ENCODE results near the gene GPN2. TPM values are rescaled to one million over a fixed set of nuclear protein-coding genes. Genes with fewer than 3 reads are reported as not detected.

Gene GPN2
- total and polyA plus RNA-seq, 3 donors from 2014 or later: 19.8 to 22.2 (median 22.2) TPM

DNA sequence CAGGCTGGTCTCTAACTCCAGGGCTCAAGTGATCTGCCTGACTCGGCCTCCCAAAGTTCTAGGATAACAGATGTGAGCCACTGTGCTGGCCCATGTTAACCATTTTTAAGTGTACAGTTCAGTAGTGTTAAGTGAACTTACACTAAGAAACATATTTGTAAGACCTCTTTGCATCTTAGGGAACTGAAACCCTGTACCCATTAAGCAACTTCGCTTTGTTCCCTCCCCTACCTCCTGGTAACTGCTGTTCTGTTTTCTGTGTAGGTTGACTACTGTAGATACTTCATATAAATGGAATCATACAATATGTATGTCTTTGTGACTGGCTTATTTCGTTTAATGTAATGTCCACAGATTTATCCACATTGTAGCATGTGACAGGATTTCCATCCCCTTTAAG lies 42.4 kb upstream of the GPN2 start:
- no peaks in the 10 kb centered on the region for H3K4me1 ChIP-seq
- 85 to 86% methylated on average over 3 of the region's 3 CpGs for WGBS, 2 donors
- H3K4me3 ChIP-seq: no peak overlapping the region
- no peak for TF ChIP-seq CTCF (IDR thresholded peaks at IDR 0.05)
- TF ChIP-seq POLR2A (IDR thresholded peaks at IDR 0.05): no peak
- no peak for DNase-seq
- intact Hi-C loops (cut with DNase I; ENCODE audit: low total_unique reads): no loop called here
- no peaks in the 10 kb centered on the region for H3K9me3 ChIP-seq
- H3K27me3 ChIP-seq: no peaks in the 10 kb centered on the region
- no peak overlapping the region for H3K27ac ChIP-seq
- H3K36me3 ChIP-seq (ENCODE audit: low read depth, missing control alignments): no peaks in the 10 kb centered on the region

DNA sequence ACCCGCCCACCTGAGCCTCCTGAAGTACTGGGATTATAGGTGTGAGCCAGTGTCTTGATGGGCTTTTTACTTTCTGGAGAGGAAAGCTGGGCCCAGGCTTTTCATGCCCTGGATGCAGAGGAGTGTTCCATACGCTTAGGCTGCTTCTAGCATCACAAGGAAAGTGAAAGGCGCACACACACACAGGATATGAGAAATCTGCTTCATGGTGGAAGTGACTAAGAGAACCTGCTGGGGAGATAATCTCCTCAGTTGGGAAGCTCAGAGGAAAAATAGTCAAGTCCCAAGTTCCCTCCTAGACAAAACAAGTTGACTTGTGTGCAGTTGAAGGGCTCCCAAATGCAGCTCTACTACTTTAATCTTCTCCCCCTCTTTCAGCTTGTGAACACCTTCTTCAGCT lies 33.6 kb upstream of the GPN2 start:
- TF ChIP-seq CTCF (IDR thresholded peaks at IDR 0.05) (no peak), POLR2A (IDR thresholded peaks at IDR 0.05) (no peak)
- WGBS, 2 donors: 93 to 100% methylated on average over 3 of the region's 3 CpGs
- Histone ChIP-seq H3K27me3 (no peaks in the 10 kb centered on the region), H3K36me3 (ENCODE audit: low read depth, missing control alignments) (no peaks in the 10 kb centered on the region), H3K9me3 (no peaks in the 10 kb centered on the region), H3K4me3 (no peak overlapping the region), H3K27ac (no peak overlapping the region), H3K4me1 (peaks cover 17% of the 10 kb centered on the region)
- no peak for DNase-seq
- intact Hi-C loops (cut with DNase I; ENCODE audit: low total_unique reads): no loop called here

DNA sequence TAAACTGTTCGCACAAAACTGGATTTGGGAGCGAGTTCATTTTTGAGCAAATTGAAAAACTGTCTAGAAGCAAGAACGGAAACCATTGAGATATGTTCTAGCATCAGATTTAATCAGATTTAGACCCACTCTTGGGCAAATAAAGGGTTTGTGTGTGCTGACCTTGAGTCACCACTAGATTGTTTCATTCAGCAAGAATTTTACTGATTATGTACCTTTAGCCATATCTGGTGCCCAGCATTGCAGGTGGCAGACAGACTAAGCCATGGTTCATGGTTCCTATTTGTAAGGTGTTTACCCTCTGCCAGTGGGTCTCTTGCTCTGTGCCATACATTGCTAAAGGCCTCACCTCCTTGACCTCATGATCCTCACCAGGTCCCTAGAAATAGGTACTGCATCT lies 32.8 kb upstream of the GPN2 start:
- Histone ChIP-seq H3K9me3 (no peaks in the 10 kb centered on the region), H3K27ac (no peak overlapping the region), H3K4me3 (no peak overlapping the region), H3K27me3 (no peaks in the 10 kb centered on the region), H3K36me3 (ENCODE audit: low read depth, missing control alignments) (no peaks in the 10 kb centered on the region), H3K4me1 (peaks cover 17% of the 10 kb centered on the region)
- DNase-seq: no peak
- 61 to 63% methylated on average over 3 of the region's 3 CpGs for WGBS, 2 donors
- intact Hi-C loops (cut with DNase I; ENCODE audit: low total_unique reads): no loop called here
- TF ChIP-seq POLR2A (IDR thresholded peaks at IDR 0.05) (no peak), CTCF (IDR thresholded peaks at IDR 0.05) (no peak)

GRCh38 chr1:26922431-26922729 lies 32.3 kb upstream of the GPN2 start:
- 12 to 16% methylated on average over 6 of the region's 6 CpGs for WGBS, 2 donors
- no peaks in the 10 kb centered on the region for H3K27me3 ChIP-seq
- no peaks in the 10 kb centered on the region for H3K36me3 ChIP-seq (ENCODE audit: low read depth, missing control alignments)
- H3K4me1 ChIP-seq: peaks cover 17% of the 10 kb centered on the region
- H3K4me3 ChIP-seq: peak overlapping the region; percentile 94 to 98
- intact Hi-C loops (cut with DNase I; ENCODE audit: low total_unique reads): no loop called here
- TF ChIP-seq CTCF (IDR thresholded peaks at IDR 0.05): no peak
- TF ChIP-seq POLR2A (IDR thresholded peaks at IDR 0.05): no peak
- peak overlapping the region in 1 of 2 donors; percentile 84 for H3K27ac ChIP-seq
- DNase-seq: no peak
- no peaks in the 10 kb centered on the region for H3K9me3 ChIP-seq

GRCh38 chr1:26921540-26922430 lies 31.7 kb upstream of the GPN2 start, which contains the start of gene NUDC:
Gene NUDC, plus strand, starts transcription at chr1:26921743. Its CDS starts 106 bp downstream, at chr1:26921849.
- Histone ChIP-seq H3K9me3 (no peaks in the 10 kb centered on the region), H3K4me1 (peaks cover 17% of the 10 kb centered on the region), H3K4me3 (peak within 1 kb of the TSS; percentile 94 to 98), H3K36me3 (ENCODE audit: low read depth, missing control alignments) (no peaks in the 10 kb centered on the region), H3K27me3 (no peaks in the 10 kb centered on the region), H3K27ac (peak within 1 kb of the TSS; percentile 84 to 96)
- intact Hi-C loops (cut with DNase I; ENCODE audit: low total_unique reads): no loop called here
- peak; percentile 99 for DNase-seq
- TF ChIP-seq POLR2A (IDR thresholded peaks at IDR 0.05): peak; percentile 79
- TF ChIP-seq CTCF (IDR thresholded peaks at IDR 0.05): no peak
- WGBS, 2 donors: 0 to 1% methylated on average over 37 to 83 of the region's 83 CpGs
